ENCODE data around the gene BNC2. TPM values are rescaled to one million over a fixed set of nuclear protein-coding genes. Genes with fewer than 3 reads are reported as not detected.

Gene BNC2
- total RNA-seq, 1 donor from 2014 or later = 2.4 TPM

DNA sequence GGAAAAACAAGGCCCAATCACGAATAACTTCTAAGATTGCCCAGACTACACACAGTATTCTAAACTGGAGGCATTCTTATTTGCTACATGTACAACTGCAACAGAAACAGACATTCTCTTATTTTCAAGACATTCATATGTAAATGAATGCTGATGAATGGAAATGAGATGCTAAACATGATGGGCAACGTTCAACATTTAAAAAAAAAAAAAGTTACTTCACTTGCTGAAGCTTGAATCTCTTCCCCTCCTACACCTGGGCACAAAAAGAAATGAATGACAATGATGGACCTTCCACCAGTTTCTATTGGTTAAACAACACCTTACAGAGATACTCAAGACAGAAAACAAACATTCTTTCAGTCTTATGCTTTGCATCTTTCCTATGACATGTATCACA lies 160.5 kb downstream of the BNC2 start:
- Mint-ChIP-seq H3K27ac (no peak overlapping the region), H3K4me3 (no peak overlapping the region)
- H3K4me1 ChIP-seq = peaks cover 65% of the 10 kb centered on the region

GRCh38 chr9:16708656-16709435 lies 161.6 kb downstream of the BNC2 start:
- peaks cover 74% of the 10 kb centered on the region for H3K4me1 ChIP-seq
- no peaks in the 10 kb centered on the region for H3K36me3 ChIP-seq
- H3K27me3 Mint-ChIP-seq (ENCODE audit: insufficient read depth, low read depth) = peaks cover 12% of the 10 kb centered on the region
- no peaks in the 10 kb centered on the region for H4K20me1 ChIP-seq (ENCODE audit: low read depth)
- H3K9me3 Mint-ChIP-seq = no peaks in the 10 kb centered on the region
- peak overlapping the region; percentile 86 for H2AFZ ChIP-seq (replicated peaks)
- peak overlapping the region; percentile 6 for H3K9ac ChIP-seq
- peak overlapping the region; percentile 81 for H3K4me3 Mint-ChIP-seq
- H3F3A ChIP-seq (ENCODE audit: low read depth) = peaks cover 46% of the 10 kb centered on the region
- H3K27me3 ChIP-seq = no peaks in the 10 kb centered on the region
- peak overlapping the region; percentile 90 for H3K27ac ChIP-seq
- peak overlapping the region; percentile 74 for H3K4me2 ChIP-seq
- H3K9me3 ChIP-seq (ENCODE audit: low read depth) = no peaks in the 10 kb centered on the region
- peak; percentile 72 for DNase-seq (ENCODE audit: low spot score)
- H3K36me3 Mint-ChIP-seq = no peaks in the 10 kb centered on the region
- H3K79me2 ChIP-seq (ENCODE audit: low read depth) = no peaks in the 10 kb centered on the region
- H3K4me1 Mint-ChIP-seq = peaks cover 70% of the 10 kb centered on the region
- H3K4me3 ChIP-seq = peak overlapping the region; percentile 40
- no peak for TF ChIP-seq CTCF (IDR thresholded peaks at IDR 0.05)
- H3K27ac Mint-ChIP-seq = peak overlapping the region; percentile 10

More for the DNA sequence above, 160.5 kb downstream of the BNC2 start:
- H4K20me1 ChIP-seq (ENCODE audit: low read depth) = no peaks in the 10 kb centered on the region
- no peaks in the 10 kb centered on the region for H3K79me2 ChIP-seq (ENCODE audit: low read depth)
- H3K9me3 ChIP-seq (ENCODE audit: low read depth) = no peaks in the 10 kb centered on the region
- H3K36me3 ChIP-seq = no peaks in the 10 kb centered on the region
- H3K27me3 Mint-ChIP-seq (ENCODE audit: insufficient read depth, low read depth) = peaks cover 13% of the 10 kb centered on the region
- TF ChIP-seq CTCF (IDR thresholded peaks at IDR 0.05) = no peak
- no peak for TF ChIP-seq EZH2phosphoT487 (IDR thresholded peaks at IDR 0.05)
- no peak for TF ChIP-seq EZH2 (IDR thresholded peaks at IDR 0.05)
- H3K4me2 ChIP-seq = peak overlapping the region; percentile 74
- H3K9me3 Mint-ChIP-seq = no peaks in the 10 kb centered on the region
- H2AFZ ChIP-seq (replicated peaks) = no peak overlapping the region
- no peak overlapping the region for H3K9ac ChIP-seq
- no peak overlapping the region for H3K4me3 ChIP-seq
- DNase-seq (ENCODE audit: low spot score) = no peak
- H3K36me3 Mint-ChIP-seq = no peaks in the 10 kb centered on the region
- peaks cover 46% of the 10 kb centered on the region for H3F3A ChIP-seq (ENCODE audit: low read depth)
- H3K27ac ChIP-seq = peak overlapping the region; percentile 90
- no peaks in the 10 kb centered on the region for H3K27me3 ChIP-seq
- peaks cover 63% of the 10 kb centered on the region for H3K4me1 Mint-ChIP-seq

- H3K9me3 ChIP-seq (ENCODE audit: low read depth) = no peaks in the 10 kb centered on the region
- H3K4me3 ChIP-seq = peak overlapping the region; percentile 14
- H3K9ac ChIP-seq = no peak overlapping the region
- peak overlapping the region; percentile 83 for H3K4me3 Mint-ChIP-seq
- H3K9me3 Mint-ChIP-seq = no peaks in the 10 kb centered on the region
- H3K27me3 Mint-ChIP-seq (ENCODE audit: insufficient read depth, low read depth) = peaks cover 11% of the 10 kb centered on the region
- H3K4me1 Mint-ChIP-seq = peaks cover 44% of the 10 kb centered on the region
- H3K36me3 ChIP-seq = no peaks in the 10 kb centered on the region
- H3K36me3 Mint-ChIP-seq = no peaks in the 10 kb centered on the region
- H3K27ac Mint-ChIP-seq = no peak overlapping the region
- no peaks in the 10 kb centered on the region for H3K27me3 ChIP-seq
- no peaks in the 10 kb centered on the region for H4K20me1 ChIP-seq (ENCODE audit: low read depth)
- TF ChIP-seq EZH2phosphoT487 (IDR thresholded peaks at IDR 0.05) (no peak), CTCF (IDR thresholded peaks at IDR 0.05) (no peak), EZH2 (IDR thresholded peaks at IDR 0.05) (no peak)
- peaks cover 43% of the 10 kb centered on the region for H3K4me1 ChIP-seq
- DNase-seq (ENCODE audit: low spot score) = peak; percentile 63
- no peak overlapping the region for H2AFZ ChIP-seq (replicated peaks)
- H3F3A ChIP-seq (ENCODE audit: low read depth) = peaks cover 35% of the 10 kb centered on the region
- no peaks in the 10 kb centered on the region for H3K79me2 ChIP-seq (ENCODE audit: low read depth)
- H3K4me2 ChIP-seq = peak overlapping the region; percentile 64
- H3K27ac ChIP-seq = no peak overlapping the region
Observed at GRCh38 chr9:16705111-16705604, 165.3 kb downstream of the BNC2 start.
